Ovary (tissue), 3 donors: ENCODE data around the gene SMCHD1.
"Not testable (repeated sequence)": the region's sequence is repeated elsewhere in the genome, so short reads cannot be mapped to it uniquely, and the experiment has no call there.

Experiments
- POLR2A ChIP-seq: fragments of 450-650 bp; IDR thresholded peaks from one replicate; pipeline ENCODE4 v1.6.1; 2017; ENCODE audit warnings: antibody characterized with exemption, mild to moderate bottlenecking, moderate library complexity
- TF ChIP-seq, protein P1 (sequence below), 3 donors: fragments of 450-650 bp in 2 of 3; fragments of 200-600 bp in 1 of 3; IDR thresholded peaks; one replicate each; pipeline versions ENCODE4 v1.5.1 to v1.8.0; 2016 to 2022; ENCODE audit warnings: antibody characterized with exemption in 3 of 3, mild to moderate bottlenecking in 1 of 3
- donor health status: DM: no; HTN: no; CAD: no.

DNA sequence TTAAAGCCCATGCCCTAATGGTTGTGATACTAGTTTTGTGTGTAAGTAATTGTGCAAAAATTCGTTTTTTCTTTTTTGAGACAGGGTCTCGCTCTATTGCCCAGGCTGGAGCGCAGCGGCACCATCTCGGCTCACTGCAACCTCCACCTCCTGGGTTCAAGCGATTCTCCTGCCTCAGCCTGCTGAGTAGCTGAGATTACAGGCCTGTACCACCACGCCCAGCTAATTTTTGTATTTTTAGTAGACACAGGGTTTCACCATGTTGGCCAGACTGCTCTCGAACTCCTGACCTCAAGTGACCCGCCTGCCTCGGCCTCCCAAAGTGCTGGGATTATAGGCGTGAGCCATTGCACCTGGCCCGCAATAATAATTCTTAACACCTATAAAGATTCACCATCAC lies 196.9 kb downstream of the SMCHD1 start:
- TF ChIP-seq, protein P1, sequence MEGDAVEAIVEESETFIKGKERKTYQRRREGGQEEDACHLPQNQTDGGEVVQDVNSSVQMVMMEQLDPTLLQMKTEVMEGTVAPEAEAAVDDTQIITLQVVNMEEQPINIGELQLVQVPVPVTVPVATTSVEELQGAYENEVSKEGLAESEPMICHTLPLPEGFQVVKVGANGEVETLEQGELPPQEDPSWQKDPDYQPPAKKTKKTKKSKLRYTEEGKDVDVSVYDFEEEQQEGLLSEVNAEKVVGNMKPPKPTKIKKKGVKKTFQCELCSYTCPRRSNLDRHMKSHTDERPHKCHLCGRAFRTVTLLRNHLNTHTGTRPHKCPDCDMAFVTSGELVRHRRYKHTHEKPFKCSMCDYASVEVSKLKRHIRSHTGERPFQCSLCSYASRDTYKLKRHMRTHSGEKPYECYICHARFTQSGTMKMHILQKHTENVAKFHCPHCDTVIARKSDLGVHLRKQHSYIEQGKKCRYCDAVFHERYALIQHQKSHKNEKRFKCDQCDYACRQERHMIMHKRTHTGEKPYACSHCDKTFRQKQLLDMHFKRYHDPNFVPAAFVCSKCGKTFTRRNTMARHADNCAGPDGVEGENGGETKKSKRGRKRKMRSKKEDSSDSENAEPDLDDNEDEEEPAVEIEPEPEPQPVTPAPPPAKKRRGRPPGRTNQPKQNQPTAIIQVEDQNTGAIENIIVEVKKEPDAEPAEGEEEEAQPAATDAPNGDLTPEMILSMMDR (IDR thresholded peaks at IDR 0.05) = not testable (repeated sequence)
- TF ChIP-seq POLR2A = not testable (repeated sequence)
